ENCODE measurements around the gene TBKBP1.
A peak's percentile ranks its signal among the peaks of the same experiment; 100 is the strongest.
"Not testable (repeated sequence)": the region's sequence is repeated elsewhere in the genome, so short reads cannot be mapped to it uniquely, and the experiment has no call there.

Gene TBKBP1

DNA sequence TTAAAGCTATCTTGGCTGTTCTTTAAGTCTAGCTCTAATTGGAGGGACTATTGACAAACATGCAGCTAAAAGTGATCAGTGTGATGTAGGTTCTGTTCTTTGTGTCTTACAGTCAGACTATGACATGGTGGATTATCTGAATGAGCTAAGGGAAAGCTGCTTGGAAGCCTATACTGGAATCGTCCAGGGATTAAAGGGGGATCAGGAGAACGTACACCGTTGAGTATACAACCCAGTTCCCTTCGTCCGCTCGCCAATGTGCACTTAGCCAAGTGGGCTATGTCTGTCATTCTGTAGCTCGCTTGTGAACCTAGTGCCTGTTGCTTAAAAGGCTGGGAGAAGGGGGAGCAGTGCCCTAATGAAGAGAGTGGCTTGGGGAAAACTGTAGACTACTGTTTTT, 15.8 kb upstream of the TBKBP1 start:
- no peak for DNase-seq

GRCh38 chr17:47682138-47682537, 11.8 kb upstream of the TBKBP1 start:
- no peak for DNase-seq

DNA sequence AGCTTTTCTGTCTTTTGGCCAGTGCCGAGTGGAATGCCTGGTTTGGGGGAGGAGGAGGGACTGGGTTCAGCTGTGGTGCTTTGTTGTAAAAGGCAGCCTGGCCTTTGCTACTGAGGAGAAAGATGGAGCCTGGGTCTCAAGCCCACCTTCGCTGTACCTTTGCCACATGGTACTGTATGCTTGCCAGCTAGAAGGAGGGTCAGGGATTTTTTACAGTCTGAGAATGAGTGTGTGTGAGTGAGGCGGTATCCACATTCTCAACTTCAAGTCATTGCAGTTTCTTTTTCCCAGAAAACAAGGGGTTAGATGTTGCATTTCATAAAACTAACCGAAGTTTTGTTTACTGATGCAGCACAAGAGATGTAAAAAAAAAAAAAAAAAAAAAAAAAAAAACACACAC, 11.2 kb upstream of the TBKBP1 start:
- DNase-seq: not testable (repeated sequence)

- no peak for DNase-seq
Measured at GRCh38 chr17:47684025-47684424, 9.9 kb upstream of the TBKBP1 start.

- DNase-seq: no peak
Measured at GRCh38 chr17:47684535-47685193, 9.3 kb upstream of the TBKBP1 start.

- no peak for DNase-seq
Measured at GRCh38 chr17:47685556-47686275, 8.2 kb upstream of the TBKBP1 start.

DNA sequence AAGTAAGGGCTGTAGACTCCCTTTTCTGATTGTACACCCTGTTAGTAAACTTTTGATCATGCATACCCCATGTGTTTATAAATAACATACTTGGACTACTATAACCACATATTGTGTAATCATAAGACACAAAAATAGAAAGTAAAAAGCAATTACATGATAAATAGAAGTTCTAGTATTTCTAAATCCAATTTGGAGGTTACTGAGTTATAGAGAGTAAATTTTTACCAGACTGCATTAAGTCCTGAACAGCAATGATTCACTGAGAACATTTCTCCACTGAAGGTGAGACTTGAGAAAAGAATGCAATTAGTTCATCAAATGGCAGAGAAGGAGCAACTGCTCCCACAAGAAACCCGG, 7.7 kb upstream of the TBKBP1 start:
- DNase-seq: no peak

- DNase-seq: no peak
Measured at GRCh38 chr17:47686664-47687327, 7.2 kb upstream of the TBKBP1 start.

DNA sequence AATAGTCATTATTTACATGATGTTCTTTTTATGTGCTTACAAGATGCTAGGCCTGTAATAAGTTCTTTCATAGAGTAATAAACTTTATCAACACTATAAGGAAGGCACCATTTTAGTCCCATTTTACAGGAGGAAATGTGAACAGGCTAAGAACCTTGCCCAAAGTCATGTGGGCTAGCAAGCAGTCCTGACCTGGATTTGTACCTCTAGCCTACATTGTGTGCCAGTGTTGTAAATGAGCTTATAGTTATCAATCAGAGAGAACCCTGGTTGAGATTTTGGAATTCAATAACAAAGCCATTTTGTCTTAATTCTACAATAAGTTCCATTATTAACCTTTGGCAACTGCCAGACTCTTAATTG, 6.7 kb upstream of the TBKBP1 start:
- DNase-seq: no peak

DNA sequence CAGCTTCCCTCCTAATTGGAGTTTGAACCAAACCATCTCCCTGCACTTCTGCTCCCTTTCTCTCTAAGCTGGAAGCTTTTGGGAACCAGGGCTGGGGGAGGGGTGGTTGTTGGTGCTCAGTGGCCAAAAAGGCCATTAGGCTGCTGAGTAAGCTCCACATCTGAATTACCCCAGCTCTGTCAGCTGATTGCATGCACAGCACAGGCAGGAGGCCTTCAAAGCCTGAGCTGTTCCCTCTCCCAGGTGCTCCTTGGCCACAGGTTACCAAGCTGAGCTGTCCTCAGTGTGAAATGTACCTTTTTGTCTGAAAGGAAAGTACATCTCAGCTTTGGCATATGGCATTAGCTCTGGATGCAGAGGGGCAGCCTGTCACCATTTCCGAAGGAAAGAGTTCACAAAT, 6.2 kb upstream of the TBKBP1 start:
- DNase-seq: no peak

GRCh38 chr17:47690121-47690520, 3.8 kb upstream of the TBKBP1 start:
- no peak for DNase-seq

- no peak for DNase-seq
Measured at GRCh38 chr17:47692137-47692894, 1.6 kb upstream of the TBKBP1 start.

GRCh38 chr17:47692895-47693730, 848 bp upstream of the TBKBP1 start:
- DNase-seq: no peak

- DNase-seq: peak; percentile 26
Measured at GRCh38 chr17:47694581-47695428, 844 bp downstream of the TBKBP1 start.

- DNase-seq: no peak
Measured at GRCh38 chr17:47695429-47696376, 1.7 kb downstream of the TBKBP1 start.

GRCh38 chr17:47696717-47697642, 3.0 kb downstream of the TBKBP1 start:
- no peak for DNase-seq

DNA sequence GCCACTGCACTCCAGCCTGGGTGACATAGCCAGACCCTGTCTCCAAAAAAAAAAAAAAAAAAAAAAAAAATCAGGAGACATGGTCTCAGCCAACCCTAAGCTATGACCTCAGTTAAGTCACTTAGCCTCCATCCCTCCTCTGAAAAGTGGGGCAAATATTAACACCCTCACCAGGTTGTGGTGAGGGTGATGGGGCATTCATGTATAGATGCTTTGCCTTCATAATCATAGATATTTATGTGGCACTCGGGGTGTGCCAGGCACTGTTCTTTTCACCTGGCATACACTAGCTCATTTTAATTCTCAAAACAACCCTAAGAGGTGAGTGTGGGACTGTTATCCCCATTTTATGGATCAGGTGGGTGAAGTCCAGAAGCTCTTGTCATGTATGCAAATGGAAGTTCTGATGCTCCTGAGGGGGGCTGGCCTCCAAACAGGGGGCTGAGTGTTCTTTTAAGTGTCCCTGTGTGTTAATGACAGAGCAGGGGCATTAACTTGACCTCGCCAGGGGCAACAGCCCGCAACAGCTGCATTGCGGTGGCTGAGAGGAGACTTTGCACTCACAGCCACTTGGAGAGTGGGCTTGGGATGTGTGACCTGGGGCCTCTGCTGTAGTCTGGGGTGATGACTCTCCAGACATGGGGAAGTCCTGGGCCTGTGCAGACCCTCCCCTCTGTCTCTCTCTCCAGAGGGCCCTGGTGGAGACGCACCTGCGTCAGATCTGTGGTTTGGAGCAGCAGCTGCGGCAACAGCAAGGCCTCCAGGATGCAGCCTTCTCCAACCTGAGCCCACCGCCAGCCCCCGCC, 4.1 kb downstream of the TBKBP1 start:
- DNase-seq: no peak

DNA sequence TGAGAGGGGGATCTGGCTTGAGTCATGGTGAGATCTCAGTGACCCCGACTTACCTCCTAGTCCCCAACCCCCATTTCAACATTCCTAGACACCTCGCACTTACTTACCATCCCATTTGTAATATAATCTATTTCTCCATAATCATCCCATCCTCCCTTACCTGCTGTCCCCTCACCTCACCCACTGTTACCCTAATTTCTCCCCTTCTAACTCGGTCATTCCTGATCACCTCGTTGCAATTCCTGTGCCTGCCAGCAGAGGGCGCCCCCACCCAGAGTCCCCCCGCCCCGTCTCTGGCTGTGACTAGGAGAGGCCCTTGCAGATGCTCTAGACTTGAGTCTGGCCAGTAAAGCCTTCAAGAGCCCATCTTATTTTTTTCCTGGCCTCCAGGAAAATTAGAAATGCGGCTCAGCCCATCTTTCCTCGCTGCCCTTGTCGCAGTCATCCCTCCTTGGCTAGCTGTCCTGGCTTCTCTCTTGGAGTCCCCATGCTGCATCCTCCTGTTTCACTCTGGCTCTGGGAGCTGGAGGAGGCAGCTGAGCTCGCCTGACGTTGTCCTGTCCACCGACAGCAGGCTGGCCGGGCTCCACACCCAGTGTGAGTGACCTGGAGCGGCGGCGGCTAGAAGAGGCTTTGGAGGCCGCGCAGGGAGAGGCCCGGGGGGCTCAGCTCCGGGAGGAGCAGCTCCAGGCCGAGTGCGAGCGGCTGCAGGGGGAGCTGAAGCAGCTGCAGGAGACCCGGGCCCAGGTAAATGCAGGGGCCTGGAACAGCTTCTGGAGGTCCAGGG, 5.0 kb downstream of the TBKBP1 start:
- peak; percentile 26 for DNase-seq
